HL-60/S4 treated with retinoic acid at 250 ng/mL for 4 days and 3 days (cell line): ENCODE results near the gene SLC36A3.
"Not testable (repeated sequence)": the region's sequence is repeated elsewhere in the genome, so short reads cannot be mapped to it uniquely, and the experiment has no call there.

Source experiments
- in situ Hi-C: fragments of 300-500 bp; cut with MboI; formaldehyde crosslinking; loops from 2 replicates; pipeline ENCODE4 v1.7.0; 2022; ENCODE audit warnings: low sequenced_read_pairs

The SLC36A3 gene

GRCh38 chr5:151303666-151304065 lies at the start of gene SLC36A3:
Gene SLC36A3, minus strand, starts transcription at chr5:151303766. Its CDS starts 412 bp downstream, at chr5:151303354.
- in situ Hi-C loops, result no loop called here

GRCh38 chr5:151351671-151352070 lies 48.1 kb upstream of the SLC36A3 start:
- in situ Hi-C loops, result no loop called here

GRCh38 chr5:151348789-151349188 lies 45.2 kb upstream of the SLC36A3 start:
- in situ Hi-C loops, result no loop called here

- in situ Hi-C loops, result no loop called here
Observed at GRCh38 chr5:151347369-151347768, 43.8 kb upstream of the SLC36A3 start, which contains the start of gene SLC36A2. Gene SLC36A2, minus strand, starts transcription at chr5:151347559. Its CDS starts 99 bp downstream, at chr5:151347460.

GRCh38 chr5:151345808-151346478 lies 42.4 kb upstream of the SLC36A3 start:
- in situ Hi-C loops, result no loop called here

GRCh38 chr5:151345187-151345807 lies 41.7 kb upstream of the SLC36A3 start:
- in situ Hi-C loops, result no loop called here

GRCh38 chr5:151344088-151344487 lies 40.5 kb upstream of the SLC36A3 start:
- in situ Hi-C loops, result no loop called here

GRCh38 chr5:151340004-151340403 lies 36.4 kb upstream of the SLC36A3 start:
- in situ Hi-C loops, result no loop called here

GRCh38 chr5:151338734-151339133 lies 35.2 kb upstream of the SLC36A3 start:
- in situ Hi-C loops, result no loop called here

- in situ Hi-C loops, result no loop called here
Observed at GRCh38 chr5:151332857-151333256, 29.3 kb upstream of the SLC36A3 start.

- in situ Hi-C loops, result no loop called here
Observed at GRCh38 chr5:151328734-151329133, 25.2 kb upstream of the SLC36A3 start.

- in situ Hi-C loops, result no loop called here
Observed at GRCh38 chr5:151327585-151327984, 24.0 kb upstream of the SLC36A3 start.

GRCh38 chr5:151326266-151326665 lies 22.7 kb upstream of the SLC36A3 start:
- in situ Hi-C loops, result no loop called here

GRCh38 chr5:151320481-151320880 lies 16.9 kb upstream of the SLC36A3 start:
- in situ Hi-C loops, result no loop called here

- in situ Hi-C loops, result no loop called here
Observed at GRCh38 chr5:151318850-151319732, 15.5 kb upstream of the SLC36A3 start.

GRCh38 chr5:151317871-151318270 lies 14.3 kb upstream of the SLC36A3 start:
- in situ Hi-C loops, result no loop called here

GRCh38 chr5:151315998-151316597 lies 12.5 kb upstream of the SLC36A3 start:
- in situ Hi-C loops, result no loop called here

GRCh38 chr5:151313357-151313756 lies 9.8 kb upstream of the SLC36A3 start:
- in situ Hi-C loops, result no loop called here

GRCh38 chr5:151312756-151313324 lies 9.3 kb upstream of the SLC36A3 start:
- in situ Hi-C loops, result no loop called here

GRCh38 chr5:151310932-151311331 lies 7.4 kb upstream of the SLC36A3 start:
- in situ Hi-C loops, result no loop called here

- in situ Hi-C loops, result not testable (repeated sequence)
Observed at GRCh38 chr5:151309821-151310220, 6.3 kb upstream of the SLC36A3 start.
